Adrenal gland (tissue), 12 donors: ENCODE data around the gene JPH2. TPM values are rescaled to one million over a fixed set of nuclear protein-coding genes. Genes with fewer than 3 reads are reported as not detected.
"Not testable (repeated sequence)": the region's sequence is repeated elsewhere in the genome, so short reads cannot be mapped to it uniquely, and the experiment has no call there.

Experiments
- DNase-seq, 7 donors: peaks; one replicate each; pipeline ENCODE4 v3.0.0-alpha.2; 2019 to 2020
- H3K27ac ChIP-seq, 5 donors: fragments of 200-600 bp; sonication (generic) in 4 of 5; 1 replicate in 3 of 5; 2 replicates in 2 of 5; pipeline versions ENCODE4 v1.5.1 to v1.8.0; 2016 to 2020; ENCODE audit warnings: mild to moderate bottlenecking in 1 of 5
- H3K27me3 ChIP-seq: fragments of 200-600 bp; 2 replicates; pipeline ENCODE4 v1.8.0; 2021
- H3K36me3 ChIP-seq, 2 donors: fragments of 200-600 bp; replicated peaks in 1 of 2; 1 replicate in 1 of 2; 2 replicates in 1 of 2; pipeline versions ENCODE4 v1.5.1 to v1.8.0; 2018 to 2022
- H3K4me1 ChIP-seq, 2 donors: fragments of 200-600 bp; replicated peaks in 1 of 2; 1 replicate in 1 of 2; 2 replicates in 1 of 2; pipeline versions ENCODE4 v1.5.1 to v1.8.0; 2018 to 2021
- H3K4me3 ChIP-seq, 4 donors: fragments of 200-600 bp; sonication (generic) in 3 of 4; one replicate each; pipeline ENCODE4 v1.5.1; 2016 to 2018
- H3K9me3 ChIP-seq, 3 donors: fragments of 200-600 bp; sonication (generic) in 1 of 3; replicated peaks in 1 of 3; 1 replicate in 2 of 3; 2 replicates in 1 of 3; pipeline versions ENCODE4 v1.5.1 to v1.8.0; 2016 to 2021
- POLR2A ChIP-seq, 2 donors: fragments of 450-650 bp; IDR thresholded peaks; one replicate each; pipeline ENCODE4 v1.6.1; 2017; ENCODE audit warnings: antibody characterized with exemption in 2 of 2, mild to moderate bottlenecking in 2 of 2, moderate library complexity in 1 of 2
- WGBS, 4 donors: extraction: QIAGEN DNeasy Blood & Tissue Kit in 2 of 4; methylation state at CpG; one replicate each; pipeline versions ENCODE4 v1.1.5 to v1.1.7; 2013 to 2017; 5-methylcytosine and 5-hydroxymethylcytosine counted together
- intact Hi-C, 2 donors: fragments of 100-400 bp; cut with DNase I; formaldehyde crosslinking; loops; one replicate each; pipeline versions ENCODE4 v1.14.1 to v1.15.0; 2022 to 2023
- polyA plus RNA-seq, 3 donors: library from polyadenylated mRNA; stranded (reverse); fragments of 200-250 nt in 2 of 3; fragments of 350-450 nt in 1 of 3; fragmentation: Illumina TruSeq in 1 of 3; extraction: RNeasy Lipid Tissue Mini Kit (QIAGEN cat#74804) in 1 of 3; gene quantifications; one replicate each; pipeline ENCODE4 v1.2.3, GENCODE V29; 2013 to 2014
- total RNA-seq, 9 donors: library from RNA; depleted of rRNA in 4 of 9; stranded (reverse); fragments of >200 nt in 4 of 9; fragments of 120-200 nt in 1 of 9; fragmentation: NEBNext Ultra II Directional in 1 of 9; extraction: Animal tissue kit (Norgen Biotek cat#: 25700) in 1 of 9; gene quantifications; one replicate each; pipeline versions ENCODE4 v1.1.0 to v1.2.4, GENCODE V29; 2013 to 2023
- TF ChIP-seq, protein P1 (sequence below), 6 experiments: fragments of 450-650 bp in 4 of 6; fragments of 200-600 bp in 2 of 6; sonication (generic) in 1 of 6; IDR thresholded peaks; 1 replicate in 5 of 6; 2 replicates in 1 of 6; pipeline versions ENCODE4 v1.5.1 to v1.8.0; 2016 to 2021; ENCODE audit warnings: antibody characterized with exemption in 6 of 6, mild to moderate bottlenecking in 2 of 6, moderate library complexity in 1 of 6
- donor health status: healthy with polysubstance abuse.
- donor health status: Bipolar disorder and iron deficiency.
- donor health status: DM: yes; HTN: yes; CAD: no.
- donor health status: DM: no; HTN: no; CAD: no.
- donor health status: DM: no; HTN: no; CAD: no.
- donor health status: DM: yes; HTN: yes; CAD: no.

The JPH2 gene
- total and polyA plus RNA-seq, 12 donors, result 0.59 to 13.0 (median 3.4) TPM

GRCh38 chr20:44135012-44135412, 52.0 kb downstream of the JPH2 start:
- Histone ChIP-seq H3K9me3 (no peaks in the 10 kb centered on the region), H3K27me3 (no peaks in the 10 kb centered on the region), H3K27ac (no peak overlapping the region), H3K4me3 (no peak overlapping the region), H3K36me3 (no peaks in the 10 kb centered on the region), H3K4me1 (no peaks in the 10 kb centered on the region)
- no peak for DNase-seq
- TF ChIP-seq, protein P1, sequence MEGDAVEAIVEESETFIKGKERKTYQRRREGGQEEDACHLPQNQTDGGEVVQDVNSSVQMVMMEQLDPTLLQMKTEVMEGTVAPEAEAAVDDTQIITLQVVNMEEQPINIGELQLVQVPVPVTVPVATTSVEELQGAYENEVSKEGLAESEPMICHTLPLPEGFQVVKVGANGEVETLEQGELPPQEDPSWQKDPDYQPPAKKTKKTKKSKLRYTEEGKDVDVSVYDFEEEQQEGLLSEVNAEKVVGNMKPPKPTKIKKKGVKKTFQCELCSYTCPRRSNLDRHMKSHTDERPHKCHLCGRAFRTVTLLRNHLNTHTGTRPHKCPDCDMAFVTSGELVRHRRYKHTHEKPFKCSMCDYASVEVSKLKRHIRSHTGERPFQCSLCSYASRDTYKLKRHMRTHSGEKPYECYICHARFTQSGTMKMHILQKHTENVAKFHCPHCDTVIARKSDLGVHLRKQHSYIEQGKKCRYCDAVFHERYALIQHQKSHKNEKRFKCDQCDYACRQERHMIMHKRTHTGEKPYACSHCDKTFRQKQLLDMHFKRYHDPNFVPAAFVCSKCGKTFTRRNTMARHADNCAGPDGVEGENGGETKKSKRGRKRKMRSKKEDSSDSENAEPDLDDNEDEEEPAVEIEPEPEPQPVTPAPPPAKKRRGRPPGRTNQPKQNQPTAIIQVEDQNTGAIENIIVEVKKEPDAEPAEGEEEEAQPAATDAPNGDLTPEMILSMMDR (IDR thresholded peaks at IDR 0.05), result no peak
- TF ChIP-seq POLR2A (IDR thresholded peaks at IDR 0.05), result no peak
- WGBS, 4 donors, result 57 to 83% (median 64%) methylated on average over 3 of the region's 3 CpGs
- intact Hi-C loops, result no loop called here

- intact Hi-C loops, result no loop called here
- Histone ChIP-seq H3K4me3 (no peak overlapping the region), H3K4me1 (no peaks in the 10 kb centered on the region), H3K36me3 (no peaks in the 10 kb centered on the region), H3K27me3 (no peaks in the 10 kb centered on the region), H3K27ac (no peak overlapping the region), H3K9me3 (no peaks in the 10 kb centered on the region)
- no peak for DNase-seq
- TF ChIP-seq POLR2A (IDR thresholded peaks at IDR 0.05), result no peak
- TF ChIP-seq, protein P1 (IDR thresholded peaks at IDR 0.05), result no peak
- 84 to 92% (median 87%) methylated on average over 4 of the region's 4 CpGs for WGBS, 4 donors
Measured at GRCh38 chr20:44133424-44133823, 53.6 kb downstream of the JPH2 start.

DNA sequence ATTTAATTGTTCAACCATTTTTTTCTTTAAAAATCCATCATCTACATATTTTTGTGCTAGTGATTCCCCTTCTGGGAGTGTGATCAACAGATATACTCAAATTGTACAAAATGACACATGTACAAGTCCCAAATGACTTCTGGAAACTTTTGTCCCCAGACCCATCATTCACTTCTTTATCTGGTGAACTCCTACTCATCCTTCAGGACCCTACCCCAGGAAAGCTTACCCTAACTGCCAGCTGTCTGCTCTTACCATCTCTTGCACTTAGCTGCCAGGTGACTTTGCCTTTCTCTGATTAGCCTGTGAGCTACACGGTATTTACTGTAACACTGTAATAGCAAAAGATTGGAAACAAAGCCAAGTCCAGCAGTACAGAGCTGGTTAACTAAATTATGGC, 55.3 kb downstream of the JPH2 start:
- Histone ChIP-seq H3K4me3 (no peak overlapping the region), H3K36me3 (no peaks in the 10 kb centered on the region), H3K27ac (no peak overlapping the region), H3K4me1 (no peaks in the 10 kb centered on the region), H3K9me3 (no peaks in the 10 kb centered on the region), H3K27me3 (no peaks in the 10 kb centered on the region)
- 79 to 89% (median 88%) methylated on average over 1 of the region's 1 CpG for WGBS, 4 donors
- intact Hi-C loops, result no loop called here
- TF ChIP-seq, protein P1 (IDR thresholded peaks at IDR 0.05), result no peak
- no peak for TF ChIP-seq POLR2A (IDR thresholded peaks at IDR 0.05)
- no peak for DNase-seq

DNA sequence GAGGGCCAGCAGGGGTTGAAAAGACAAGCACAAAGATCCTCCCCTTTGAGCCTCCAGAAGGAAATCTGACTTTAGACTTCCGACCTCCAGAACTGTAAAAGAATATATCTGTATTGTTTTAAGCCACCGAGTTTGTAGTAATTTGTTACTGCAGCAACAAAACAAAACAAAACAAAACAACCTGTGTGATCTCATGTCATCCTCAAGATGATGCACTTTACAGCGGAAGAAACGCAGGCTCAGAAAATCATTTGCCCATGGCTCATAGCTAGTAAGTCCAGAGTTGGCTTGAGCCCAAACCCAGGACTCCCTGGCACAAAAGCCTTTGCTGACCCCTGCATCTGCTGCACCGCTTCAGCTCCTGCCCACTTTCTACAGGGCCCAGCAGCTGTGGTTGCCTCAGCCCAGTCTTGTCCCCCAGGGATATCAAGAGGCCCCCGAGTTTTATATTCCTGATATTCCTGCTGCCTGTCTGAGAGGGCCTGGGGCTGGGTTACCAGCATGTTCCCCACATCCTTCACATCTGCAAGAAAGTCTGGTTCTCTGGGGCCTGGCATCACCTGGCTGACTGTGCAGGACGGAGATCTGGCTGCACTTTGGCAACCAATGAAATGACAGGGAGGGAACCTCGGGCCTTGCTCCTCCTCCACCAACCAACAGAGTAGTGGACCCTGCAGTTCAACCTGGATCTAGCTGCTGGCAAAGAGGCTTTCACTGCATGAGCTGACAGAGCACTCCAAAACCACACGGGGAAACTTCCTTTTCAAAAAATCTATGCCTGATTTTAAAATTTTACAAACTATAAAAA, 56.9 kb downstream of the JPH2 start:
- Histone ChIP-seq H3K4me3 (no peak overlapping the region), H3K9me3 (no peaks in the 10 kb centered on the region), H3K36me3 (no peaks in the 10 kb centered on the region), H3K27ac (no peak overlapping the region), H3K27me3 (no peaks in the 10 kb centered on the region), H3K4me1 (no peaks in the 10 kb centered on the region)
- DNase-seq, result no peak
- intact Hi-C loops, result no loop called here
- WGBS, 4 donors, result 72 to 79% (median 76%) methylated on average over 6 to 9 of the region's 9 CpGs
- no peak for TF ChIP-seq POLR2A (IDR thresholded peaks at IDR 0.05)
- TF ChIP-seq, protein P1 (IDR thresholded peaks at IDR 0.05), result no peak

GRCh38 chr20:44129300-44129699, 57.7 kb downstream of the JPH2 start:
- H3K27ac ChIP-seq, H3K4me1 ChIP-seq, H3K36me3 ChIP-seq, H3K27me3 ChIP-seq, DNase-seq, H3K4me3 ChIP-seq, H3K9me3 ChIP-seq, intact Hi-C loops: not testable (repeated sequence)
- 83 to 93% (median 89%) methylated on average over 7 of the region's 7 CpGs for WGBS, 4 donors
